GM19467 (cell line): ENCODE results near the gene ENO3.

Source experiments
- ATAC-seq: cut with Tn5 transposase; IDR thresholded peaks from one replicate; pipeline ENCODE4 v1.9.1; 2021; ENCODE audit warnings: mild to moderate bottlenecking, moderate library complexity; ENCODE audit not compliant: unreplicated experiment

The ENO3 gene

DNA sequence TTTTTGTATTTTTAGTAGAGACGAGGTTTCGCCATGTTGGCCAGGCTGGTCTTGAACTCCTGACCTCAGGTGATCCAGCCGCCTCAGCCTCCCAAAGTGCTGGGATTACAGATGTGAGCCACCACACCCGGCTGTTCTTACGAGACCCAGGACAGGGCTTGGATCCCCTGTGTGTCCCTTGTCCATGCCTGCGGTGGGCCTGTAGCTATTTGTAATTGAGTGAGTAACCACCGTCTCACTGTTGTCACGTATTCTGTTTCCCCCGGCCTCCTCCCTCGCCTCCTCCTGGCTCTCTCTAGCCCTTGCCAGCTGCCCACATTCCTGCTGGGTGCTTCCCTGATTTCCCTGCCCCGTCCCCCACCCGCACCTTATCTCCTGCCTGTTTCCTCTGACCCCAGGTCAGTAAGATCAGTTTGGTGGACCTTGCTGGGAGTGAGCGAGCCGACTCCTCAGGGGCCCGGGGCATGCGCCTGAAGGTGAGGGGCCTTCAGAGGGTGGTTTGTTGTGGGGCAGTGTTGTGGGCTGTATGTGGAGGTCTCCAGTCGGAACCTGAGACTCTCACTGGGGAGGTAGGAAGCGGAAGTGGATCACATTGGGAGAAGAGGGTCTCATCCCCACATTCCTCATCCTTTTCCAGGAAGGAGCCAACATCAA is 52.4 kb downstream of the ENO3 start:
- ATAC-seq, result no peak
